GM21529 (cell line): Measurements from ENCODE around the gene UNC79.

ENCODE experiments used
- ATAC-seq: cut with Tn5 transposase; IDR thresholded peaks from one replicate; pipeline ENCODE4 v1.9.1; 2021; ENCODE audit not compliant: unreplicated experiment

UNC79 gene

GRCh38 chr14:93655078-93655750, 224.5 kb downstream of the UNC79 start:
- no peak for ATAC-seq

GRCh38 chr14:93657875-93658274, 227.1 kb downstream of the UNC79 start:
- ATAC-seq: no peak

- ATAC-seq: no peak
These were observed 232.6 kb downstream of the UNC79 start for GRCh38 chr14:93663317-93663716.

- ATAC-seq: no peak
These were observed 234.4 kb downstream of the UNC79 start for GRCh38 chr14:93665169-93665568.

GRCh38 chr14:93669632-93670031, 238.9 kb downstream of the UNC79 start:
- no peak for ATAC-seq

- no peak for ATAC-seq
These were observed 243.6 kb downstream of the UNC79 start for GRCh38 chr14:93674343-93674742.

GRCh38 chr14:93675651-93676050, 244.9 kb downstream of the UNC79 start:
- no peak for ATAC-seq

GRCh38 chr14:93676416-93676958, 245.7 kb downstream of the UNC79 start:
- ATAC-seq: no peak

GRCh38 chr14:93682459-93682858, 251.7 kb downstream of the UNC79 start:
- no peak for ATAC-seq

- ATAC-seq: no peak
These were observed 252.5 kb downstream of the UNC79 start for GRCh38 chr14:93683226-93683625.

- no peak for ATAC-seq
These were observed 254.6 kb downstream of the UNC79 start for GRCh38 chr14:93685121-93685895.

- ATAC-seq: no peak
These were observed 255.5 kb downstream of the UNC79 start for GRCh38 chr14:93686268-93686667.

- ATAC-seq: no peak
These were observed 257.5 kb downstream of the UNC79 start for GRCh38 chr14:93688239-93688666.

- no peak for ATAC-seq
These were observed 258.1 kb downstream of the UNC79 start for GRCh38 chr14:93688820-93689219.

GRCh38 chr14:93690146-93690545, 259.4 kb downstream of the UNC79 start:
- ATAC-seq: no peak

- no peak for ATAC-seq
These were observed 260.5 kb downstream of the UNC79 start for GRCh38 chr14:93691042-93691780.

GRCh38 chr14:93693914-93694313, 263.2 kb downstream of the UNC79 start:
- no peak for ATAC-seq

- no peak for ATAC-seq
These were observed 270.2 kb downstream of the UNC79 start for GRCh38 chr14:93700928-93701327.

- no peak for ATAC-seq
These were observed 270.8 kb downstream of the UNC79 start for GRCh38 chr14:93701562-93701961.

- ATAC-seq: no peak
These were observed 272.2 kb downstream of the UNC79 start for GRCh38 chr14:93702946-93703345.

GRCh38 chr14:93703941-93704340, 273.2 kb downstream of the UNC79 start:
- ATAC-seq: no peak
